HCT116 (cell line): ENCODE measurements around the gene FRMPD3. TPM values are rescaled to one million over a fixed set of nuclear protein-coding genes. Genes with fewer than 3 reads are reported as not detected.

Source experiments
- ATAC-seq: fragments of 200-7000 bp; cut with Tn5 transposase; 2 replicates; pipeline ENCODE4 v1.9.1; 2020; ENCODE audit warnings: mild to moderate bottlenecking, moderate library complexity
- BruUV-seq: library from RNA; stranded (reverse); fragments of 400-500 nt; replicated peaks from 2 replicates; lab custom pipeline; 2021; lab: Mats Ljungman, UMichigan
- CTCF ChIA-PET: fragments of 300-600 bp; sonication (Branson Sonifier 250); formaldehyde crosslinking; loops from one replicate; lab custom pipeline; 2021; ENCODE audit warnings: antibody characterized with exemption; lab: Charles Lee
- POLR2A ChIA-PET: fragments of 300-600, 350-600 bp; sonication (Branson Sonifier 250); formaldehyde crosslinking; loops from one replicate; lab custom pipeline; 2021; ENCODE audit warnings: antibody characterized with exemption; lab: Charles Lee
- RAD21 ChIA-PET, 2 experiments: fragments of 300-600 bp; sonication (Branson Sonifier 250); formaldehyde crosslinking; loops; one replicate each; lab custom pipeline; 2023; ENCODE audit warnings: low total read pairs in 2 of 2; ENCODE audit not compliant: uncharacterized antibody in 2 of 2, unreplicated experiment in 2 of 2, low non-redundant PET in 1 of 2; lab: Charles Lee
- DNase-seq: peaks from one replicate; pipeline ENCODE4 v3.0.0-alpha.2; 2010; ENCODE audit warnings: low read depth, low spot score
- H2AFZ ChIP-seq: fragments of 200-600 bp; shearing (Covaris generic), sonication (generic); 2 replicates; pipeline ENCODE4 v1.6.1; 2017; ENCODE audit warnings: low read depth, mixed run types, mixed read lengths, antibody characterized with exemption, low read length; ENCODE audit not compliant: poor library complexity, severe bottlenecking
- H3K27ac ChIP-seq: 2 replicates; pipeline ENCODE4 v1.5.1; 2012; ENCODE audit warnings: low read depth, low read length
- H3K27me3 ChIP-seq: fragments of 200-600 bp; sonication (generic); 2 replicates; pipeline ENCODE4 v1.6.1; 2016; ENCODE audit warnings: mixed run types, low read length, mixed read lengths; ENCODE audit not compliant: insufficient read depth
- H3K36me3 ChIP-seq, 2 experiments: fragments of 200-500 bp in 1 of 2; fragments of 200-600 bp in 1 of 2; sonication (Bioruptor generic) in 1 of 2; sonication (generic) in 1 of 2; 2 replicates each; pipeline versions ENCODE4 v1.5.1 to v1.6.1; 2014 to 2016; ENCODE audit warnings: low read length in 2 of 2, inconsistent platforms in 1 of 2, mixed read lengths in 1 of 2, mixed run types in 1 of 2; ENCODE audit not compliant: insufficient read depth in 2 of 2, control insufficient read depth in 1 of 2
- H3K4me1 ChIP-seq, 2 experiments: fragments of 200-600 bp in 1 of 2; sonication (generic) in 1 of 2; 2 replicates each; pipeline versions ENCODE4 v1.5.1 to v1.6.1; 2012 to 2017; ENCODE audit warnings: low read length in 2 of 2, inconsistent platforms in 1 of 2, mild to moderate bottlenecking in 1 of 2, mixed read lengths in 1 of 2, mixed run types in 1 of 2, moderate library complexity in 1 of 2; ENCODE audit not compliant: insufficient read depth in 2 of 2, control insufficient read depth in 1 of 2
- H3K4me2 ChIP-seq: fragments of 200-600 bp; sonication (generic); 2 replicates; pipeline ENCODE4 v1.6.1; 2017; ENCODE audit warnings: mixed run types, low read length, mixed read lengths
- H3K4me3 ChIP-seq, 2 experiments: fragments of 200-600 bp in 1 of 2; sonication (generic) in 1 of 2; replicated peaks in 1 of 2; 2 replicates each; pipeline ENCODE4 v1.5.1; 2011 to 2016; ENCODE audit warnings: low read length in 2 of 2, control low read depth in 1 of 2, low read depth in 1 of 2, mild to moderate bottlenecking in 1 of 2, mixed read lengths in 1 of 2, mixed run types in 1 of 2
- H3K79me2 ChIP-seq: fragments of 200-600 bp; sonication (generic); 2 replicates; pipeline ENCODE4 v1.6.1; 2017; ENCODE audit warnings: mild to moderate bottlenecking, mixed run types, low read length, moderate library complexity, mixed read lengths; ENCODE audit not compliant: insufficient read depth
- H3K9ac ChIP-seq: fragments of 200-600 bp; sonication (generic); 2 replicates; pipeline ENCODE4 v1.6.1; 2016; ENCODE audit warnings: low read length, mixed read lengths
- H3K9me2 ChIP-seq: fragments of 200-600 bp; sonication (generic), shearing (Covaris generic); 2 replicates; pipeline ENCODE4 v1.6.1; 2017; ENCODE audit warnings: mixed run types, mild to moderate bottlenecking, moderate library complexity; ENCODE audit not compliant: insufficient read depth
- H3K9me3 ChIP-seq, 2 experiments: fragments of 200-500 bp in 1 of 2; fragments of 200-600 bp in 1 of 2; sonication (Bioruptor generic) in 1 of 2; sonication (generic) in 1 of 2; 2 replicates each; pipeline ENCODE4 v1.6.1; 2014 to 2017; ENCODE audit warnings: low read length in 2 of 2, mixed read lengths in 2 of 2, inconsistent platforms in 1 of 2, low read depth in 1 of 2, mild to moderate bottlenecking in 1 of 2, mixed run types in 1 of 2, moderate library complexity in 1 of 2; ENCODE audit not compliant: control insufficient read depth in 1 of 2, insufficient read depth in 1 of 2
- H4K20me1 ChIP-seq: fragments of 200-600 bp; sonication (generic), shearing (Covaris generic); 2 replicates; pipeline ENCODE4 v1.6.1; 2017; ENCODE audit warnings: mixed run types, mild to moderate bottlenecking, moderate library complexity; ENCODE audit not compliant: insufficient read depth
- CEBPB ChIP-seq: IDR thresholded peaks from 2 replicates; pipeline ENCODE4 v1.6.1; 2012; ENCODE audit warnings: low read depth
- CTCF ChIP-seq, 3 experiments: fragments of 200-600 bp in 1 of 3; sonication (generic) in 1 of 3; IDR thresholded peaks in 2 of 3; conservative IDR thresholded peaks in 1 of 3; 2 replicates each; pipeline ENCODE4 v1.5.1; 2012 to 2017; ENCODE audit warnings: low read depth in 2 of 3, low read length in 2 of 3, antibody characterized with exemption in 1 of 3, borderline replicate concordance in 1 of 3, control low read depth in 1 of 3, mild to moderate bottlenecking in 1 of 3, mixed read lengths in 1 of 3, mixed run types in 1 of 3, moderate library complexity in 1 of 3; ENCODE audit not compliant: insufficient read depth in 1 of 3
- EGR1 ChIP-seq: IDR thresholded peaks from 2 replicates; pipeline ENCODE4 v1.6.1; 2012; ENCODE audit warnings: low read depth
- EZH2 ChIP-seq: fragments of 200-600 bp; sonication (generic); IDR thresholded peaks from 2 replicates; pipeline ENCODE4 v1.6.1; 2017; ENCODE audit warnings: antibody characterized with exemption, mixed run types
- EZH2phosphoT487 ChIP-seq: fragments of 200-600 bp; IDR thresholded peaks from 2 replicates; pipeline ENCODE4 v1.6.1; 2018; ENCODE audit warnings: antibody characterized with exemption, borderline replicate concordance
- RAD21 ChIP-seq: IDR thresholded peaks from 2 replicates; pipeline ENCODE4 v1.6.1; 2012; ENCODE audit warnings: low read depth, mild to moderate bottlenecking
- REST ChIP-seq: IDR thresholded peaks from 2 replicates; pipeline ENCODE4 v1.6.1; 2012; ENCODE audit warnings: low read depth
- ZBTB33 ChIP-seq: IDR thresholded peaks from 2 replicates; pipeline ENCODE4 v1.6.1; 2011; ENCODE audit warnings: mild to moderate bottlenecking, low read length, moderate library complexity; ENCODE audit not compliant: insufficient replicate concordance; ENCODE audit errors: extremely low read depth
- intact Hi-C: fragments of 100-400 bp; cut with micrococcal nuclease; formaldehyde crosslinking; loops from 2 replicates; pipeline ENCODE4 v1.10.0; 2022
- total RNA-seq: library from RNA; stranded (reverse); gene quantifications from one replicate; pipeline ENCODE4 v1.2.1, GENCODE V29; 2021; ENCODE audit not compliant: unreplicated experiment

FRMPD3 gene
- total RNA-seq, 1 experiment from 2014 or later = 0.42 TPM

GRCh38 chrX:107493141-107493540 lies 43.7 kb downstream of the FRMPD3 start:
- DNase-seq (no peak), ATAC-seq (no peak)
- RAD21 ChIA-PET = no interaction called here
- intact Hi-C loops = no loop called here
- Histone ChIP-seq H4K20me1 (no peaks in the 10 kb centered on the region), H3K9me3 (no peaks in the 10 kb centered on the region), H3K9me2 (no peaks in the 10 kb centered on the region), H3K4me1 (no peaks in the 10 kb centered on the region), H3K9ac (no peak overlapping the region), H2AFZ (no peak overlapping the region), H3K4me2 (no peak overlapping the region), H3K27ac (no peak overlapping the region), H3K36me3 (no peaks in the 10 kb centered on the region)
- CTCF ChIA-PET = no interaction called here
- POLR2A ChIA-PET = no interaction called here
- TF ChIP-seq CTCF (IDR thresholded peaks at IDR 0.05 in 2 of 3, conservative IDR thresholded peaks at IDR 0.05 in 1 of 3; ENCODE audit: borderline replicate concordance in 1 of 3, insufficient read depth in 1 of 3, low read depth in 2 of 3, low read length in 2 of 3) (no peak), EGR1 (no peak), EZH2phosphoT487 (no peak), ZBTB33 (no peak), RAD21 (no peak), CEBPB (no peak), EZH2 (no peak), REST (no peak)
- TF ChIP-seq, all 23 proteins: peak for 0
- Histone ChIP-seq H3K79me2 (no peaks in the 10 kb centered on the region), H3K4me3 (no peak overlapping the region), H3K27me3 (no peaks in the 10 kb centered on the region)
- BruUV-seq = no TSS peak
